ENCODE data around the gene PTER.

PTER gene

GRCh38 chr10:16441173-16441840 lies 4.5 kb downstream of the PTER start:
- Mint-ChIP-seq H3K4me1 (peaks cover 23 to 29% of the 10 kb centered on the region in 2 donors), H3K27me3 (no peaks in the 10 kb centered on the region), H3K27ac (no peak overlapping the region), H3K36me3 (peaks cover 14 to 35% of the 10 kb centered on the region in 2 donors), H3K9me3 (no peaks in the 10 kb centered on the region), H3K4me3 (no peak overlapping the region)
- ATAC-seq (replicated peaks) (no peak), DNase-seq (no peak)

DNA sequence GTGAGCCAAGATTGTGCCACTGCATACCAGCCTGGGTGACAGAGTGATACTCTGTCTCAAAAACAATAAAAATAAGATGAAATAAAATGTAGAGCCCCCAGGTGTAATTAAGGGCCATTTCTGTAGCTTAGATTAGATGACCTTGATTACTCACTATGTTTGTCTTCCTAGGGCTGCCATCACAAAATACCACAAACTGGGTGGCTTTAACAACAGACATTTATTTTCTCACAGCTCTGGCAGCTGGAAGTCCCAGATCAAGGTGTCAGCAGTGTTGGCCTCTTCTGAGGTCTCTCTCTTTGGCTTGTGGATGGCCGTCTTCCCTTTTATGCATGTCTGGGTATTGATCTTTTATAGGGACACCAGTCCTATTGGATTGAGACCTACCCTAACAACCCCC lies 6.1 kb downstream of the PTER start:
- DNase-seq: no peak
- Mint-ChIP-seq H3K4me3 (no peak overlapping the region), H3K9me3 (no peaks in the 10 kb centered on the region), H3K36me3 (peaks cover 14 to 39% of the 10 kb centered on the region in 2 donors), H3K27me3 (no peaks in the 10 kb centered on the region), H3K27ac (no peak overlapping the region), H3K4me1 (peaks cover 18 to 21% of the 10 kb centered on the region in 2 donors)
- ATAC-seq (replicated peaks): no peak

GRCh38 chr10:16445770-16446469 lies 9.1 kb downstream of the PTER start:
- no peak overlapping the region for H3K27ac Mint-ChIP-seq
- ATAC-seq (replicated peaks) (no peak), DNase-seq (no peak)
- H3K36me3 Mint-ChIP-seq: peaks cover 17 to 40% of the 10 kb centered on the region in 2 donors
- H3K4me1 Mint-ChIP-seq: peaks cover 4 to 7% of the 10 kb centered on the region in 2 donors
- no peaks in the 10 kb centered on the region for H3K9me3 Mint-ChIP-seq
- H3K27me3 Mint-ChIP-seq: no peaks in the 10 kb centered on the region
- no peak overlapping the region for H3K4me3 Mint-ChIP-seq

DNA sequence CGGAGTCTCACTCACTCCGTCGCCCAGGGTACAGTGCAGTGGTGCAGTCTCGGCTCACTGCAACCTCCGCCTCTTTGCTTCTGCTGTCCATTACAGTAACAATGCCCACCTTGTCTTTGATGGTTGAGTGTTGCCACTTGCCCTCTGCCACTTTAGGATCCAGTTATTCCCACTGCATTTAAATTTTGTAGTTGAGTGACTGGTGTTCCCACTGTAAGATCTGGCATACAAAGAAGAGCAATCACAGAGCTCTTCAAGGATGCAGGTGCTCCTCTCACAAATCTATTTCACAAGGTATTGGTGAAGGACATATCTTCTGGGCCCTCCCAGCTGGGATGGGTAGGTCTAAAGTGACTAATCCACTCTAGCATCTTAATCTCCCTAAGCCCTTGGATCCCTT lies 12.6 kb downstream of the PTER start:
- Mint-ChIP-seq H3K27me3 (no peaks in the 10 kb centered on the region), H3K4me1 (peaks cover 6% of the 10 kb centered on the region in 2 donors), H3K9me3 (no peaks in the 10 kb centered on the region), H3K36me3 (peaks cover 12 to 31% of the 10 kb centered on the region in 2 donors), H3K27ac (no peak overlapping the region), H3K4me3 (no peak overlapping the region)
- ATAC-seq (replicated peaks) (no peak), DNase-seq (no peak)

DNA sequence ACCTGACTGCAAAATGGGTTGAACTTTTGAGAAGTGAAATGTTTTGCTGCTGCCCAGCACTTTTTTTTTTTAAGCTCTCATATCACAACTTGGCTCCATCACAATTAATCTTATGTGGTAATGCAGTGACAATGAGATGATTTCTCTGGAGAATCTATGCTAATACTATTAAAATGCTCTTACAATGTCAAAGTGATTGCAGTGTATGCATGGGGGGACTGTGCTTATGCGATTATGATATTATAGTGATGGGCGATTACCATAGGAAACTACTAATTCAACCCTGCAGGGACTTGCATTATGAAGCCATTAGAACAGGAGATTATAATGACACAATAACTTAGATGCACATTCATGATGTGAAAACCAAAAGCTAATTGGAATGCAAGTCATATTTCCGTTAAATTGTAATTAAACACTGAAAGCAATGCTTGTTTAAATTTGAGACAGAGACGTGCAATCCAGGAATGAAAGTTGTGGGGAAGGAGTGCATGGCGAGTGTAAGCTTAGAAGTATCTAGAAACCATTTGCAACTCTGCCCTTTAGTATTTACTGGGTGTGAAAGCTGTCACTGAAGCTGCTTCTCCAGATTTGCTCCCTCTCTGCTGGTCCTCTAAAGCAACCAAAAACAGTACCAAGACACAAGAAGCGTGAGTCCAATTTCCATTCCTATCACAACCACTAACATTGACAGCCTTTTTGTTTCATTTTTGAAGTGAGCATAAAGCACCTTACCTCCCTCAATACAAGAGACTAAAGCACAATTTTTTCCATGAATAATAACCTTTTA lies 21.6 kb downstream of the PTER start:
- Mint-ChIP-seq H3K9me3 (no peaks in the 10 kb centered on the region), H3K4me3 (no peak overlapping the region), H3K27ac (no peak overlapping the region), H3K4me1 (peaks cover 0 to 2% of the 10 kb centered on the region in 2 donors), H3K27me3 (no peaks in the 10 kb centered on the region), H3K36me3 (peaks cover 6 to 16% of the 10 kb centered on the region in 2 donors)
- no peak for DNase-seq
- ATAC-seq (replicated peaks): no peak

- Mint-ChIP-seq H3K36me3 (peaks cover 12 to 26% of the 10 kb centered on the region in 2 donors), H3K4me1 (peaks cover 0 to 2% of the 10 kb centered on the region in 2 donors), H3K27ac (no peak overlapping the region), H3K27me3 (no peaks in the 10 kb centered on the region), H3K4me3 (no peak overlapping the region), H3K9me3 (peaks cover 0 to 1% of the 10 kb centered on the region in 2 donors)
- no peak for ATAC-seq (replicated peaks)
- DNase-seq: no peak
Observed at GRCh38 chr10:16459423-16459939, 22.7 kb downstream of the PTER start.

GRCh38 chr10:16466001-16466400 lies 29.2 kb downstream of the PTER start:
- no peak for ATAC-seq (replicated peaks)
- H3K9me3 Mint-ChIP-seq: peaks cover 0 to 7% of the 10 kb centered on the region in 2 donors
- H3K4me3 Mint-ChIP-seq: no peak overlapping the region
- no peak overlapping the region for H3K27ac Mint-ChIP-seq
- H3K36me3 Mint-ChIP-seq: peaks cover 23 to 47% of the 10 kb centered on the region in 2 donors
- no peak for DNase-seq
- no peaks in the 10 kb centered on the region for H3K27me3 Mint-ChIP-seq
- peaks cover 12 to 14% of the 10 kb centered on the region in 2 donors for H3K4me1 Mint-ChIP-seq

- Mint-ChIP-seq H3K36me3 (peaks cover 11 to 28% of the 10 kb centered on the region in 2 donors), H3K27ac (no peak overlapping the region), H3K9me3 (peaks cover 0 to 1% of the 10 kb centered on the region in 2 donors), H3K4me3 (peak overlapping the region; percentile 18 to 30), H3K27me3 (no peaks in the 10 kb centered on the region), H3K4me1 (peaks cover 10 to 15% of the 10 kb centered on the region in 2 donors)
- peak in 1 of 2 donors; percentile 39 for ATAC-seq (replicated peaks)
- no peak for DNase-seq
Observed at GRCh38 chr10:16470747-16471146, 33.9 kb downstream of the PTER start.

DNA sequence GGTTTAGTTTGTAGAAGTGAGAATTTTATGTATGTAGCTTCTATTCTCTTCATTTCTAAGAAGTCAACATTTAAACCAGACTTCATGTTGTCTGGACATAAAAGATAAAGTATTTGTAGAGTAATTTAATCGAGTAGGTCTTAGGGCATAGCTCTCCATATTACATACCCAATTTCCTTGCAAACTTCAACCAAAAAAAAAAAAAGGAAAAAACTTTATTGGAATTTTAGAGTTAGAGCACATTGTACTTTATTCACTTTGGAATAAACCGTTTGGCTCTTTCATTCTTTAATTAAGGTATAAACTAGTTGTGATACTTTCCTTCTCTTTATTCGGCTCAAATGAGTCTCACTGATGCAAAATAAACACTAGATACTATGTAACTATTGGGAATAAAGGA lies 36.0 kb downstream of the PTER start:
- H3K36me3 Mint-ChIP-seq: peaks cover 11 to 22% of the 10 kb centered on the region in 2 donors
- peaks cover 0 to 1% of the 10 kb centered on the region in 2 donors for H3K9me3 Mint-ChIP-seq
- H3K4me3 Mint-ChIP-seq: no peak overlapping the region
- no peaks in the 10 kb centered on the region for H3K27me3 Mint-ChIP-seq
- H3K27ac Mint-ChIP-seq: no peak overlapping the region
- DNase-seq (no peak), ATAC-seq (replicated peaks) (no peak)
- H3K4me1 Mint-ChIP-seq: peaks cover 9 to 15% of the 10 kb centered on the region in 2 donors

GRCh38 chr10:16477757-16478156 lies 40.9 kb downstream of the PTER start:
- no peak overlapping the region for H3K27ac Mint-ChIP-seq
- H3K4me3 Mint-ChIP-seq: no peak overlapping the region
- no peaks in the 10 kb centered on the region for H3K9me3 Mint-ChIP-seq
- no peak for ATAC-seq (replicated peaks)
- H3K36me3 Mint-ChIP-seq: peaks cover 3 to 9% of the 10 kb centered on the region in 2 donors
- H3K27me3 Mint-ChIP-seq: no peaks in the 10 kb centered on the region
- peaks cover 0 to 5% of the 10 kb centered on the region in 2 donors for H3K4me1 Mint-ChIP-seq
- DNase-seq: no peak

- H3K9me3 Mint-ChIP-seq: no peaks in the 10 kb centered on the region
- peaks cover 0 to 9% of the 10 kb centered on the region in 2 donors for H3K4me1 Mint-ChIP-seq
- no peak overlapping the region for H3K27ac Mint-ChIP-seq
- ATAC-seq (replicated peaks) (no peak), DNase-seq (no peak)
- no peak overlapping the region for H3K4me3 Mint-ChIP-seq
- H3K27me3 Mint-ChIP-seq: no peaks in the 10 kb centered on the region
- peaks cover 7 to 11% of the 10 kb centered on the region in 2 donors for H3K36me3 Mint-ChIP-seq
Observed at GRCh38 chr10:16478801-16479200, 42.0 kb downstream of the PTER start.

- H3K27ac Mint-ChIP-seq: no peak overlapping the region
- ATAC-seq (replicated peaks) (no peak), DNase-seq (no peak)
- H3K9me3 Mint-ChIP-seq: no peaks in the 10 kb centered on the region
- H3K36me3 Mint-ChIP-seq: peaks cover 10 to 18% of the 10 kb centered on the region in 2 donors
- H3K27me3 Mint-ChIP-seq: no peaks in the 10 kb centered on the region
- peaks cover 0 to 9% of the 10 kb centered on the region in 2 donors for H3K4me1 Mint-ChIP-seq
- H3K4me3 Mint-ChIP-seq: no peak overlapping the region
Observed at GRCh38 chr10:16481052-16481728, 44.4 kb downstream of the PTER start.

GRCh38 chr10:16483241-16483917 lies 46.6 kb downstream of the PTER start:
- Mint-ChIP-seq H3K27me3 (no peaks in the 10 kb centered on the region), H3K9me3 (no peaks in the 10 kb centered on the region), H3K4me1 (peaks cover 0 to 9% of the 10 kb centered on the region in 2 donors), H3K27ac (no peak overlapping the region), H3K4me3 (no peak overlapping the region), H3K36me3 (peaks cover 15 to 22% of the 10 kb centered on the region in 2 donors)
- ATAC-seq (replicated peaks) (no peak), DNase-seq (no peak)

Measured in stimulated activated naive B cell treated with anti-CD40 and anti-IgM and Interleukin-4, amounts not matched to agents 10 μg/mL and 1 μg/mL and 100 μg/mL, for 72 hours (primary cell).